ENCODE measurements around the gene MYH11. TPM values are rescaled to one million over a fixed set of nuclear protein-coding genes. Genes with fewer than 3 reads are reported as not detected.

The MYH11 gene
- total and polyA plus RNA-seq, 2 of the 13 experiments (the other 11 are each of a cell fraction or from before 2014, with no cell fraction given): not detected

- TF ChIP-seq CREM (IDR thresholded peaks at IDR 0.05): no peak
- TF ChIP-seq CREM (CRISPR knock-in tag; IDR thresholded peaks at IDR 0.05): no peak
- no peak for TF ChIP-seq TARDBP (CRISPR knock-in tag; IDR thresholded peaks at IDR 0.05)
- no peak for TF ChIP-seq ZSCAN5A (CRISPR knock-in tag; IDR thresholded peaks at IDR 0.05; ENCODE audit: borderline replicate concordance)
- no peak for TF ChIP-seq MTA1 (CRISPR knock-in tag; IDR thresholded peaks at IDR 0.05; ENCODE audit: borderline replicate concordance)
- no peak for TF ChIP-seq ZMYM3 (CRISPR knock-in tag; IDR thresholded peaks at IDR 0.05)
- no peak for TF ChIP-seq ELF3 (CRISPR knock-in tag; IDR thresholded peaks at IDR 0.05)
- TF ChIP-seq ATF1 (CRISPR knock-in tag; IDR thresholded peaks at IDR 0.05): no peak
- TF ChIP-seq NKX3-1 (CRISPR knock-in tag; IDR thresholded peaks at IDR 0.05): no peak
Observed at GRCh38 chr16:15741207-15741871, 115.5 kb downstream of the MYH11 start (continued).

GRCh38 chr16:15739950-15740349 lies 116.9 kb downstream of the MYH11 start:
- POLR2A ChIA-PET: no interaction called here
- H3K27ac ChIP-seq (ENCODE audit: extremely low read length, insufficient read depth, low read length): no peak overlapping the region
- peaks cover 9 to 33% of the 10 kb centered on the region in 2 experiments; a peak in 4 of 5 replicates for H3K27me3 ChIP-seq (ENCODE audit: control insufficient read depth in 1 of 2, insufficient read depth in 2 of 2, low read length in 2 of 2)
- H2AFZ ChIP-seq (ENCODE audit: low read length): no peak overlapping the region
- no peaks in the 10 kb centered on the region for H4K20me1 ChIP-seq (ENCODE audit: insufficient read depth, low read length)
- no peaks in the 10 kb centered on the region for H3K79me2 ChIP-seq (ENCODE audit: insufficient read depth, low read length)
- BruUV-seq (replicated peaks): no TSS peak
- intact Hi-C loops (cut with micrococcal nuclease; ENCODE audit: unreplicated experiment) (no loop called here), in situ Hi-C loops (cut with HindIII; ENCODE audit: extremely low pct_ligation_motif_present, low pct_unique_long_range_greater_than_20kb) (no loop called here)
- no peak overlapping the region for H3K4me3 ChIP-seq (replicated peaks in 1 of 3; ENCODE audit: insufficient read depth in 1 of 3, low read depth in 2 of 3, low read length in 3 of 3)
- ATAC-seq: no peak
- no peak overlapping the region for H3K4me2 ChIP-seq (ENCODE audit: low read depth, low read length)
- CTCF ChIA-PET (ENCODE audit: low intra/inter-chr PET ratio, low total read pairs): no interaction called here
- WGBS (ENCODE audit: low lambda C conversion rate): 19% methylated on average over 6 of the region's 6 CpGs
- no peak for DNase-seq (ENCODE audit: low spot score)
- H3K9me3 ChIP-seq (ENCODE audit: low read length): no peaks in the 10 kb centered on the region
- no peak for FAIRE-seq
- no peaks in the 10 kb centered on the region for H3K36me3 ChIP-seq (replicated peaks in 1 of 2; ENCODE audit: control insufficient read depth in 1 of 2, insufficient read depth in 2 of 2, low read length in 2 of 2)
- H3K9ac ChIP-seq (ENCODE audit: insufficient read depth, low read depth, low read length): no peak overlapping the region
- peaks cover 16% of the 10 kb centered on the region for H3K4me1 ChIP-seq (ENCODE audit: insufficient read depth, low read length)
- no peak for TF ChIP-seq ZNF3 (CRISPR knock-in tag; IDR thresholded peaks at IDR 0.05)
- TF ChIP-seq NCOA5 (CRISPR knock-in tag; IDR thresholded peaks at IDR 0.05): no peak
- TF ChIP-seq MAX (IDR thresholded peaks at IDR 0.05): no peak
- no peak for TF ChIP-seq XRCC5 (optimal IDR thresholded peaks at IDR 0.05; ENCODE audit: low read length)
- TF ChIP-seq SALL1 (CRISPR knock-in tag; IDR thresholded peaks at IDR 0.05): no peak
- no peak for TF ChIP-seq ZNF740 (CRISPR knock-in tag; IDR thresholded peaks at IDR 0.05)
- no peak for TF ChIP-seq MYPOP (CRISPR knock-in tag; IDR thresholded peaks at IDR 0.05)
- TF ChIP-seq LCORL (IDR thresholded peaks at IDR 0.05): no peak
- no peak for TF ChIP-seq LCORL (CRISPR knock-in tag; IDR thresholded peaks at IDR 0.05)
- TF ChIP-seq MED13 (CRISPR knock-in tag; IDR thresholded peaks at IDR 0.05): no peak
- no peak for TF ChIP-seq SUZ12 (IDR thresholded peaks at IDR 0.05; ENCODE audit: low read depth, low read length)
- TF ChIP-seq ZNF800 (CRISPR knock-in tag; IDR thresholded peaks at IDR 0.05): no peak
- TF ChIP-seq MLX (CRISPR knock-in tag; IDR thresholded peaks at IDR 0.05): no peak

Data from HepG2 (cell line).